Astrocyte (in vitro differentiated cells and primary cell): ENCODE measurements around the gene NSUN3. TPM values are rescaled to one million over a fixed set of nuclear protein-coding genes. Genes with fewer than 3 reads are reported as not detected.

Experiments used
- DNase-seq: peaks from one replicate; pipeline ENCODE4 v3.0.0-alpha.2; 2010; ENCODE audit warnings: low read depth
- FAIRE-seq: peaks from 2 replicates; lab custom pipeline; 2011; peaks lifted over from hg19 to GRCh38; lab: Jason Lieb, UNC
- H2AFZ ChIP-seq: 2 replicates; pipeline ENCODE4 v1.6.0; 2012; ENCODE audit warnings: low read depth, low read length, inconsistent platforms
- H3K27ac ChIP-seq: 2 replicates; pipeline ENCODE4 v1.5.1; 2011; ENCODE audit warnings: low read depth, low read length, inconsistent platforms
- H3K27me3 ChIP-seq: 2 replicates; pipeline ENCODE4 v1.6.0; 2011; ENCODE audit warnings: low read length, inconsistent platforms; ENCODE audit not compliant: insufficient read depth
- H3K36me3 ChIP-seq: 2 replicates; pipeline ENCODE4 v1.5.1; 2011; ENCODE audit warnings: low read length, inconsistent platforms; ENCODE audit not compliant: insufficient read depth
- H3K4me1 ChIP-seq: 2 replicates; pipeline ENCODE4 v1.5.1; 2011; ENCODE audit warnings: low read length, inconsistent platforms; ENCODE audit not compliant: insufficient read depth
- H3K4me2 ChIP-seq: 2 replicates; pipeline ENCODE4 v1.6.0; 2012; ENCODE audit warnings: low read length, inconsistent platforms
- H3K4me3 ChIP-seq: 2 replicates; pipeline ENCODE4 v1.5.1; 2011; ENCODE audit warnings: low read depth, mild to moderate bottlenecking, low read length, inconsistent platforms; ENCODE audit not compliant: insufficient read depth
- H3K79me2 ChIP-seq: 2 replicates; pipeline ENCODE4 v1.6.0; 2012; ENCODE audit warnings: mild to moderate bottlenecking, low read length, inconsistent platforms; ENCODE audit not compliant: insufficient read depth
- H3K9ac ChIP-seq: 2 replicates; pipeline ENCODE4 v1.6.0; 2012; ENCODE audit warnings: mild to moderate bottlenecking, low read length, inconsistent platforms
- H3K9me3 ChIP-seq: 2 replicates; pipeline ENCODE4 v1.5.1; 2012; ENCODE audit warnings: low read depth, mild to moderate bottlenecking, low read length, inconsistent platforms; ENCODE audit not compliant: insufficient read depth
- H4K20me1 ChIP-seq: 2 replicates; pipeline ENCODE4 v1.6.0; 2012; ENCODE audit warnings: low read length, inconsistent platforms; ENCODE audit not compliant: insufficient read depth
- H3K27ac Mint-ChIP-seq: one replicate; pipeline ENCODE4 v1.8.0; 2021; ENCODE audit warnings: mild to moderate bottlenecking, mixed read lengths; ENCODE audit not compliant: unreplicated experiment
- H3K27me3 Mint-ChIP-seq: one replicate; pipeline ENCODE4 v1.8.0; 2021; ENCODE audit warnings: low read depth, mixed read lengths; ENCODE audit not compliant: unreplicated experiment
- H3K36me3 Mint-ChIP-seq: one replicate; pipeline ENCODE4 v1.8.0; 2021; ENCODE audit warnings: low read depth, mixed read lengths; ENCODE audit not compliant: unreplicated experiment
- H3K4me1 Mint-ChIP-seq: one replicate; pipeline ENCODE4 v1.8.0; 2021; ENCODE audit warnings: low read depth, mixed read lengths; ENCODE audit not compliant: unreplicated experiment
- H3K4me3 Mint-ChIP-seq: one replicate; pipeline ENCODE4 v1.8.0; 2021; ENCODE audit warnings: mild to moderate bottlenecking, moderate library complexity, mixed read lengths; ENCODE audit not compliant: unreplicated experiment
- H3K9me3 Mint-ChIP-seq: one replicate; pipeline ENCODE4 v1.8.0; 2021; ENCODE audit warnings: mild to moderate bottlenecking, mixed read lengths; ENCODE audit not compliant: unreplicated experiment
- CTCF ChIP-seq: IDR thresholded peaks from 2 replicates; pipeline ENCODE4 v1.5.1; 2011; ENCODE audit warnings: low read depth, mild to moderate bottlenecking, inconsistent platforms, low read length, moderate library complexity; ENCODE audit not compliant: insufficient read depth
- EZH2 ChIP-seq: IDR thresholded peaks from 2 replicates; pipeline ENCODE4 v1.6.1; 2012; ENCODE audit warnings: mild to moderate bottlenecking, low read length, inconsistent platforms; ENCODE audit not compliant: insufficient read depth
- total RNA-seq: library from RNA; stranded (reverse); gene quantifications from 2 replicates; pipeline ENCODE4 v1.2.1, GENCODE V29; 2021

Gene NSUN3
- total RNA-seq, 1 donor from 2014 or later: 10.3 TPM

- TF ChIP-seq EZH2 (no peak), CTCF (no peak)
- H3K4me1 ChIP-seq: peaks cover 4% of the 10 kb centered on the region
- H3K79me2 ChIP-seq: no peaks in the 10 kb centered on the region
- Mint-ChIP-seq H3K9me3 (peaks cover 2% of the 10 kb centered on the region), H3K4me1 (no peaks in the 10 kb centered on the region), H3K27me3 (peaks cover 1% of the 10 kb centered on the region), H3K36me3 (no peaks in the 10 kb centered on the region), H3K4me3 (no peak overlapping the region), H3K27ac (no peak overlapping the region)
- FAIRE-seq (no peak), DNase-seq (no peak)
- H3K27me3 ChIP-seq: no peaks in the 10 kb centered on the region
- H3K9me3 ChIP-seq: no peaks in the 10 kb centered on the region
- H2AFZ ChIP-seq: no peak overlapping the region
- H3K9ac ChIP-seq: no peak overlapping the region
- no peak overlapping the region for H3K4me3 ChIP-seq
- no peaks in the 10 kb centered on the region for H3K36me3 ChIP-seq
- no peaks in the 10 kb centered on the region for H4K20me1 ChIP-seq
- H3K4me2 ChIP-seq: no peak overlapping the region
- no peak overlapping the region for H3K27ac ChIP-seq
These were observed 104.5 kb downstream of the NSUN3 start for GRCh38 chr3:94167346-94167745.

GRCh38 chr3:94167796-94168195, 104.9 kb downstream of the NSUN3 start:
- no peaks in the 10 kb centered on the region for H3K36me3 ChIP-seq
- no peak for TF ChIP-seq CTCF
- TF ChIP-seq EZH2: no peak

GRCh38 chr3:94171954-94172353, 109.1 kb downstream of the NSUN3 start:
- no peak overlapping the region for H3K27ac ChIP-seq
- H3K36me3 Mint-ChIP-seq: no peaks in the 10 kb centered on the region
- H3K4me1 Mint-ChIP-seq: no peaks in the 10 kb centered on the region
- no peaks in the 10 kb centered on the region for H3K27me3 ChIP-seq
- TF ChIP-seq CTCF: no peak
- TF ChIP-seq EZH2: no peak
- H3K79me2 ChIP-seq: no peaks in the 10 kb centered on the region
- FAIRE-seq (no peak), DNase-seq (no peak)
- H3K9me3 ChIP-seq: no peaks in the 10 kb centered on the region
- H3K27me3 Mint-ChIP-seq: no peaks in the 10 kb centered on the region
- no peak overlapping the region for H3K27ac Mint-ChIP-seq
- no peaks in the 10 kb centered on the region for H3K4me1 ChIP-seq
- no peak overlapping the region for H3K4me2 ChIP-seq
- no peaks in the 10 kb centered on the region for H3K36me3 ChIP-seq
- H3K9me3 Mint-ChIP-seq: no peaks in the 10 kb centered on the region
- no peak overlapping the region for H2AFZ ChIP-seq
- H4K20me1 ChIP-seq: no peaks in the 10 kb centered on the region
- no peak overlapping the region for H3K4me3 ChIP-seq
- no peak overlapping the region for H3K4me3 Mint-ChIP-seq
- H3K9ac ChIP-seq: no peak overlapping the region

More at GRCh38 chr3:94167796-94168195, 104.9 kb downstream of the NSUN3 start:
- Mint-ChIP-seq H3K4me1 (no peaks in the 10 kb centered on the region), H3K27ac (no peak overlapping the region), H3K36me3 (no peaks in the 10 kb centered on the region), H3K27me3 (peaks cover 1% of the 10 kb centered on the region), H3K9me3 (peaks cover 2% of the 10 kb centered on the region), H3K4me3 (no peak overlapping the region)
- peaks cover 1% of the 10 kb centered on the region for H3K4me1 ChIP-seq
- H3K4me2 ChIP-seq: no peak overlapping the region
- no peaks in the 10 kb centered on the region for H3K27me3 ChIP-seq
- DNase-seq: no peak
- no peak overlapping the region for H3K4me3 ChIP-seq
- FAIRE-seq: no peak
- no peaks in the 10 kb centered on the region for H4K20me1 ChIP-seq
- H3K9ac ChIP-seq: no peak overlapping the region
- no peak overlapping the region for H3K27ac ChIP-seq
- H3K79me2 ChIP-seq: no peaks in the 10 kb centered on the region
- no peaks in the 10 kb centered on the region for H3K9me3 ChIP-seq
- peak overlapping the region; percentile 3 for H2AFZ ChIP-seq
